Kidney glomerular epithelial cell (primary cell): ENCODE results near the gene CLEC20A.

Experiments used
- DNase-seq: peaks from one replicate; lab custom pipeline; 2025; lab: John Stamatoyannopoulos, UW

The CLEC20A gene

GRCh38 chr1:178496410-178497135 is at the start of gene CLEC20A:
Gene CLEC20A, minus strand, starts transcription at chr1:178496964. Its CDS starts 25 bp downstream, at chr1:178496939.
- no peak for DNase-seq

GRCh38 chr1:178544531-178544930 is 47.8 kb upstream of the CLEC20A start:
- no peak for DNase-seq

- no peak for DNase-seq
Measured at GRCh38 chr1:178543290-178543607, 46.5 kb upstream of the CLEC20A start.

- DNase-seq = peak; percentile 59
Measured at GRCh38 chr1:178542554-178543289, 46.0 kb upstream of the CLEC20A start.

- peak; percentile 32 for DNase-seq
Measured at GRCh38 chr1:178541829-178542553, 45.2 kb upstream of the CLEC20A start.

GRCh38 chr1:178541379-178541778 is 44.6 kb upstream of the CLEC20A start:
- no peak for DNase-seq

- DNase-seq = peak; percentile 35
Measured at GRCh38 chr1:178540646-178541045, 43.9 kb upstream of the CLEC20A start.

- no peak for DNase-seq
Measured at GRCh38 chr1:178540204-178540603, 43.4 kb upstream of the CLEC20A start.

GRCh38 chr1:178539291-178539690 is 42.5 kb upstream of the CLEC20A start:
- DNase-seq = no peak

GRCh38 chr1:178538192-178538916 is 41.6 kb upstream of the CLEC20A start:
- peak; percentile 11 for DNase-seq

- no peak for DNase-seq
Measured at GRCh38 chr1:178537382-178538090, 40.8 kb upstream of the CLEC20A start.

- peak; percentile 69 for DNase-seq
Measured at GRCh38 chr1:178536844-178537371, 40.1 kb upstream of the CLEC20A start.

- DNase-seq = no peak
Measured at GRCh38 chr1:178536329-178536728, 39.6 kb upstream of the CLEC20A start.

GRCh38 chr1:178534137-178534868 is 37.5 kb upstream of the CLEC20A start:
- no peak for DNase-seq

GRCh38 chr1:178533121-178533946 is 36.6 kb upstream of the CLEC20A start:
- DNase-seq = no peak

GRCh38 chr1:178532392-178532791 is 35.6 kb upstream of the CLEC20A start:
- peak; percentile 72 for DNase-seq

- DNase-seq = no peak
Measured at GRCh38 chr1:178531887-178532286, 35.1 kb upstream of the CLEC20A start.

- DNase-seq = peak; percentile 26
Measured at GRCh38 chr1:178530502-178530901, 33.7 kb upstream of the CLEC20A start.

- peak; percentile 81 for DNase-seq
Measured at GRCh38 chr1:178530037-178530402, 33.3 kb upstream of the CLEC20A start.
